Measurements from ENCODE around the gene CDC42EP2. TPM values are rescaled to one million over a fixed set of nuclear protein-coding genes. Genes with fewer than 3 reads are reported as not detected.

Gene CDC42EP2
- total RNA-seq, 4 donors from 2014 or later: 26.3 to 63.4 (median 42.8) TPM

GRCh38 chr11:65280646-65281045 is 34.0 kb upstream of the CDC42EP2 start:
- no peak overlapping the region for H3K4me3 ChIP-seq
- peaks cover 0 to 71% of the 10 kb centered on the region in 2 donors for H3K36me3 ChIP-seq
- no peaks in the 10 kb centered on the region for H3K9me3 ChIP-seq
- ATAC-seq: no peak
- H3K4me1 ChIP-seq: peaks cover 0 to 29% (median 7%) of the 10 kb centered on the region in 3 donors
- H3K27ac ChIP-seq: no peak overlapping the region
- TF ChIP-seq POLR2A (IDR thresholded peaks at IDR 0.05): no peak
- TF ChIP-seq EP300 (IDR thresholded peaks at IDR 0.05): no peak
- TF ChIP-seq POLR2AphosphoS5 (IDR thresholded peaks at IDR 0.05): no peak
- no peak for TF ChIP-seq CTCF (IDR thresholded peaks at IDR 0.05)
- H3K27me3 ChIP-seq: no peaks in the 10 kb centered on the region
- WGBS, 2 donors (ENCODE audit: low coverage in 1 of 2): 98 to 100% methylated on average over 2 to 4 of the region's 4 CpGs

DNA sequence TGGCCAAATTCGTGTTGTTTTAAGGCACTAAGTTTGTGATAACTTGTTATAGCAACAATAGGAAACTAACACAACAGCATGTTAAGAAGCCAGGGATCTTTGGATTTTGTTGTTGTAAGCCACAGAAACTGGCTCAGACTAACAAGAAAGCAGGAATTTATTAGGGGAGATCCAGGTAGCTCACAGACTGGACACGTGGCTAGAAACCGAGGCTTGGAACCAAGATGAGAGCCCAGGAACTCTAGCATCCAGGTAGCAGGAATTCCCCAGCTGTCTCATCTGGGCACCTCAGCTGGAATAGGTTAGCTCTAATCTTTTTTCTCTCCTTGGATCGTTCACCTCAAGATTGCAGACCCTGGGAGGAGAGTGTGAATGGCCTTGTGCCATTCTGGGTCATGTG is 28.0 kb upstream of the CDC42EP2 start:
- Histone ChIP-seq H3K4me3 (no peak overlapping the region), H3K4me1 (peaks cover 9 to 33% (median 9%) of the 10 kb centered on the region in 3 donors), H3K36me3 (peaks cover 0 to 52% of the 10 kb centered on the region in 2 donors), H3K27ac (no peak overlapping the region), H3K9me3 (no peaks in the 10 kb centered on the region), H3K27me3 (no peaks in the 10 kb centered on the region)
- WGBS, 2 donors (ENCODE audit: low coverage in 1 of 2): 96% methylated on average over 3 of the region's 4 CpGs; no CpG with 5 or more reads in 1 of the 2 donors
- TF ChIP-seq POLR2A (IDR thresholded peaks at IDR 0.05) (no peak), EP300 (IDR thresholded peaks at IDR 0.05) (no peak), POLR2AphosphoS5 (IDR thresholded peaks at IDR 0.05) (no peak), CTCF (IDR thresholded peaks at IDR 0.05) (no peak)
- ATAC-seq: no peak

- WGBS, 2 donors (ENCODE audit: low coverage in 1 of 2): 96 to 100% methylated on average over 2 of the region's 2 CpGs
Observed at GRCh38 chr11:65287601-65288000, 27.1 kb upstream of the CDC42EP2 start.

GRCh38 chr11:65288706-65289536 is 25.7 kb upstream of the CDC42EP2 start:
- Histone ChIP-seq H3K27me3 (no peaks in the 10 kb centered on the region), H3K4me3 (no peak overlapping the region), H3K36me3 (peaks cover 0 to 31% of the 10 kb centered on the region in 2 donors), H3K27ac (peak overlapping the region in 3 of 4 donors; percentile 91 to 98 (median 94)), H3K9me3 (no peaks in the 10 kb centered on the region), H3K4me1 (peaks cover 21 to 55% (median 22%) of the 10 kb centered on the region in 3 donors)
- no peak for ATAC-seq
- WGBS, 2 donors (ENCODE audit: low coverage in 1 of 2): 51 to 89% methylated on average over 3 to 6 of the region's 6 CpGs
- no peak for TF ChIP-seq CTCF (IDR thresholded peaks at IDR 0.05)
- TF ChIP-seq EP300 (IDR thresholded peaks at IDR 0.05): no peak
- no peak for TF ChIP-seq POLR2A (IDR thresholded peaks at IDR 0.05)
- no peak for TF ChIP-seq POLR2AphosphoS5 (IDR thresholded peaks at IDR 0.05)

More at GRCh38 chr11:65287601-65288000, 27.1 kb upstream of the CDC42EP2 start:
- no peak for ATAC-seq
- Histone ChIP-seq H3K36me3 (peaks cover 0 to 43% of the 10 kb centered on the region in 2 donors), H3K4me1 (peaks cover 13 to 42% (median 13%) of the 10 kb centered on the region in 3 donors), H3K9me3 (no peaks in the 10 kb centered on the region), H3K4me3 (no peak overlapping the region), H3K27me3 (no peaks in the 10 kb centered on the region), H3K27ac (no peak overlapping the region)
- no peak for TF ChIP-seq POLR2A (IDR thresholded peaks at IDR 0.05)
- TF ChIP-seq POLR2AphosphoS5 (IDR thresholded peaks at IDR 0.05): no peak
- TF ChIP-seq EP300 (IDR thresholded peaks at IDR 0.05): no peak
- TF ChIP-seq CTCF (IDR thresholded peaks at IDR 0.05): no peak

All from gastroesophageal sphincter (tissue), 4 donors.